Hindlimb muscle (tissue), 1 donor: ENCODE measurements around the gene ZHX3. TPM values are rescaled to one million over a fixed set of nuclear protein-coding genes. Genes with fewer than 3 reads are reported as not detected.

Experiments
- DNase-seq: peaks from one replicate; pipeline ENCODE4 v3.0.0-alpha.2; 2013
- polyA plus RNA-seq: library from polyadenylated mRNA; unstranded; fragments of 120-200 nt; gene quantifications from one replicate; pipeline ENCODE4 v1.2.1, GENCODE V29; 2013; ENCODE audit not compliant: insufficient read length

ZHX3 gene
- polyA plus RNA-seq, 1 donor = 9.2 TPM

DNA sequence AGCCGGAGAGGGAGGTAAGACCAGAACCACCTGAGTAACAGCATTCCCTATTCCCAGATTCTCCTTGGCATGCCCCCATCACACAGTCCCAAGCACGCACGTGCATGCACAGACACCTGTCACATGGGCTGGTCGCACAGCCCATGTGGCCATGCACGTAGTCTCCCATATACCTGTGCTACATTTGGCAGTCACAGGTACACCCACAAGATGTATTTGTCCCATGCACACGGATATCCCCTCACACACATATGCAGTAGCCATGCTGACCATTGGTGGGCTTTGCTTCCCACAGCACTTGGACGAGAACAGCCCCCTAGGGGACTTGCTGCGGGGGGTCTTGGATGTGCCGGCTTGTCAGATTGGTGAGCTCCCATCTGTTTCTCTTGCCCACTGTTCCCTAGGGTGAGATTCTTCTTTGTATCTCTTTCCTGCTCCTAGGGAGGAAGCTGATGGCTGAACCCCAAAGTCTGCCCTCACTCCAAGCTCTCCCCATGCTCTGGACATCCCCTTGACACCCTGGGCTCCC, 148.3 kb downstream of the ZHX3 start:
- DNase-seq = no peak

DNA sequence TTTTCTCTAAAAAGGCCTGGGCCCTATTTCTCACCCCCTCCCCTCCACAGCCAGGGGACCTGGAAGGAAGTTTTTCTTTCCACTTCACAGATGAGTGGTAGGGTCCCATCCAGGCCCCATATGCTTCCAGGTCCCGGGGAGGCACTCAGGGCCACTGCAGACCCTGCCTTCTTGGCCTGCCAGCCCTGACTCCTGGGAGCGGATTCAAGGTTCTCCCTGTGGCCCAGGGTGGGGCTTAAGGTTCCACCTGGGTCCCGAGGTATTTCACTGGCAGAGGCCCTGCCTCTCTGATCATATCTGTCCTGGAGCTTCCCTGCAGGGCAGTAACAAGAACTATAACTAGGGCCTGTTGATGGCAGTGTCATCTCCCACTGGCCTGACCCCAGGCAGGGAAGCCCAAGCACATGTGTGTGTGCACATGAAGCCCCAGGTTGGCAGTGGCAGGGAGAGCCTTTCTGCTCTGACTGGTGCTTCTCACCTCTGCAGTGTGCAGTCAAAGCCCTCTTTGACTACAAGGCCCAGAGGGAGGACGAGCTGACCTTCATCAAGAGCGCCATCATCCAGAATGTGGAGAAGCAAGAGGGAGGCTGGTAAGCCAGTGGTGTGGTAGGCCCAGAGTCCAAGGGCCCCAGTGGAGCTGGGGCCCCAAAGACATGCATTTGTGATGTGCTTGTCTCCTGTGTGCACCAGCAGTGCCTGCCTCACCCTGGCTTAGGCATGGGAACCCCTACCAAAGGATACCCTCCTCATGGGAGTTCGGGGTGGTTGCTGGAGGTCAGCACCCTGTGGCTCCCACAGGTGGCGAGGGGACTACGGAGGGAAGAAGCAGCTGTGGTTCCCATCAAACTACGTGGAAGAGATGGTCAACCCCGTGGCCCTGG, 149.0 kb downstream of the ZHX3 start:
- no peak for DNase-seq

DNA sequence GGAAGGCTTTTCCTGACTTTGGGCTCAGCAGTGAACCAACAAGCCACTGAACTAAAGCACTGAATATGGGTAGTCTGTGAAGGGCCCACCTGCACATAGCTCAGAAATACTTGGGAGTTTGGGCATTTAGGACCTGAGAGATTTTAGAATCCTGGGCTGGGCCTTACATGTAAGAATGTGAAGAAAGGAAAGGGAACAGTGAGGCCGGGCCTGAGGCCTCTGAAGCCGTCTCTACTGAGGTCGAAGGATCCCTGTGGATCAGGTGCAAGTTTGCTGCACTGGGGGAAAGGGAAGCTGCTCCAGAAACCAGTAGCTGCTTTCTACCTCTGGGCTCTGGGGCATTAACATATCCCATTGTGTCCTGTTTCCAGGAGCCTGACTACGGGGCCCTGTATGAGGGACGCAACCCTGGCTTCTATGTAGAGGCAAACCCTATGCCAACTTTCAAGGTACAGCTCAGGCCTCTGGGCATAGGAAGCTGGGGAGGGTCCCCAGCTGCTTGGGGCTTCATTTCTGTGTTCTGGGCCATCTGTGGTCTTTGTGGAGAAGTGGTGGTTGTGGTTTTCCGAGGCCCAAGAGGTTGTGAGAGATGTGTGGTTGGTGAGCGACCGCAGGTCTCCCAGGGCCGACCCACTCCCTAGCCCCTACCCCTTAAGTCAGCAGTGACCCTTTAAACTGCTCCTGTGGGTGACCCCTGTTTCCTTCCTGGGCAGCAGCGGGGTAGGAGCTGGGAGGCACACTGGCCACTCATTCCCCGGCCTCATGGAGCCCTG, 149.9 kb downstream of the ZHX3 start:
- DNase-seq = no peak

DNA sequence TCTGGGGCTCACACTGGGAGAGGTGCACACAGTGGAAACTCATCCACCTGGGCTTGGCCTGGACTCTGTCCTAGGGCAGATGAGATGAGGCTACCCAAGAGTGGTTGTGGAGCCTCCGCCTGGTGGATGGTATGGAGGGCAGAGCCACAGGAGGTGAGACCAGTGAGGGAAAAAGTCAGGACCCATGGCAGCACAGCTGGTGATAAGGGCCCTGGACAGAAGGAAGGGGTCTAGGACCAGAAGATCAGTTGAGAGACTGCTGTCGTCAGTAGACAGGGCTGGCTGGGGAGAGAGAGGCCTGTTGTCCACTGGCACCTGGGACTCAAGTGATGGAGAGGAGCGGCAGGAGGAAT, 150.4 kb downstream of the ZHX3 start:
- no peak for DNase-seq

DNA sequence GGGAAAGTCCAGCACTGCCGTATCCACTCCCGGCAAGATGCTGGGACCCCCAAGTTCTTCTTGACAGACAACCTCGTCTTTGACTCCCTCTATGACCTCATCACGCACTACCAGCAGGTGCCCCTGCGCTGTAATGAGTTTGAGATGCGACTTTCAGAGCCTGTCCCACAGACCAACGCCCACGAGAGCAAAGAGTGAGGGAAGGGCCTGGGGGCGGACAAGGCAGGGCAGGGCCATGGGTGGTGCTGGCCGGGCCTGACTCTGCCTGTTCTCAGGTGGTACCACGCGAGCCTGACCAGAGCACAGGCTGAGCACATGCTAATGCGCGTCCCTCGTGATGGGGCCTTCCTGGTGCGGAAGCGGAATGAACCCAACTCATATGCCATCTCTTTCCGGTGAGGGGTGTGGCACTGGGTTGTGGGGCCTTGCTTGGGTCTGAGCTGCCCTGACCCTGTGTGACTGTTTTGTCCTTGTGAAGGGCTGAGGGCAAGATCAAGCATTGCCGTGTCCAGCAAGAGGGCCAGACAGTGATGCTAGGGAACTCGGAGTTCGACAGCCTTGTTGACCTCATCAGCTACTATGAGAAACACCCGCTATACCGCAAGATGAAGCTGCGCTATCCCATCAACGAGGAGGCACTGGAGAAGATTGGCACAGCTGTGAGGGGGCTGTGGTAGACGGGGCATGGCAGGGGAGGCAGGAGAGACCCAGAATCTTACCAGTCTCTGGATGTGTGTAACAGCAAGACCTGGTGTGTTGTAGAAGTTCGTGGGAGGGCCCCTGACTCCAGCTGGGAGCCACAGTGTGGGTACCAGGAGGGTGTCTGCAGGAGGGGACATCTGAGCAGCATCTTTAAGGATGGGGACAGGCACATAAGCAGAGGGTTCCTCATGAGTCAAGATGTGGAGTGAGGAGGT, 151.1 kb downstream of the ZHX3 start:
- DNase-seq = no peak

DNA sequence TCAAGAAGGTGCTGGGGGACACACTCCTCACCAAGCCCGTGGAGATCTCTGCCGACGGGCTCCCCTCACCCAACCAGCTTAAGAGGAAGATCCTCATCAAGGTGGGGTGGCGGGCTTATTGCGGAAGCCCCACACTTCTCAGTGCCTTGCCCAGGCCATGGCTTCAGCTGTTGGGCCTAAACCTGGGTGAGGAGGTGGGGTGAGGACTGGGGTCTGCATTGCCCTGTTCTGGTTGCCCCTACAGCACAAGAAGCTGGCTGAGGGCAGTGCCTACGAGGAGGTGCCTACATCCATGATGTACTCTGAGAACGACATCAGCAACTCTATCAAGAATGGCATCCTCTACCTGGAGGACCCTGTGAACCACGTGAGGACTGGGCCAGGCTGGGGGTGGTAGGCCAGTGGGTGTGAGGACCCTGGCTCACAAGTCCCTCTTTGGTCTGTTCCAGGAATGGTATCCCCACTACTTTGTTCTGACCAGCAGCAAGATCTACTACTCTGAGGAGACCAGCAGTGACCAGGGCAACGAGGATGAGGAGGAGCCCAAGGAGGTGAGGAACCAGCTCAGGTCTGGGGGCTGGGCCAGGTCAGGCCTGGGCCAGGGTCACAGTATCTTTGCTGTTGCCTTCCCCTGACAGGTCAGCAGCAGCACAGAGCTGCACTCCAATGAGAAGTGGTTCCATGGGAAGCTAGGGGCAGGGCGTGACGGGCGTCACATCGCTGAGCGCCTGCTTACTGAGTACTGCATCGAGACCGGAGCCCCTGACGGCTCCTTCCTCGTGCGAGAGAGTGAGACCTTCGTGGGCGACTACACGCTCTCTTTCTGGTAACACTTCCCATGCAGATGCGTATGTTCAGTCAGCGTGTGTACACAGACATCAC, 152.3 kb downstream of the ZHX3 start:
- no peak for DNase-seq

DNA sequence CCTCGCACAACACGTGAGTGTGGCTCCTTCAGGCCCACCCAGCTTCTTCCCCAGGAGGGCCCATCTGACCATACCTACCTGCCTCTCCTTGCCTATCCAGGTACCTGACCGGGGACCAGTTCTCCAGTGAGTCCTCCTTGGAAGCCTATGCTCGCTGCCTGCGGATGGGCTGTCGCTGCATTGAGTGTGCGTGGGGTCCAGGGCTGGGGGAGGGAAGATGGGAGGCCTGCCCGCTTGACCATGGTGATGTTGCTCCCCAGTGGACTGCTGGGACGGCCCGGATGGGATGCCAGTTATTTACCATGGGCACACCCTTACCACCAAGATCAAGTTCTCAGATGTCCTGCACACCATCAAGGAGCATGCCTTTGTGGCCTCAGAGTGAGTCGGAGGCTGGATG, 153.7 kb downstream of the ZHX3 start:
- no peak for DNase-seq

DNA sequence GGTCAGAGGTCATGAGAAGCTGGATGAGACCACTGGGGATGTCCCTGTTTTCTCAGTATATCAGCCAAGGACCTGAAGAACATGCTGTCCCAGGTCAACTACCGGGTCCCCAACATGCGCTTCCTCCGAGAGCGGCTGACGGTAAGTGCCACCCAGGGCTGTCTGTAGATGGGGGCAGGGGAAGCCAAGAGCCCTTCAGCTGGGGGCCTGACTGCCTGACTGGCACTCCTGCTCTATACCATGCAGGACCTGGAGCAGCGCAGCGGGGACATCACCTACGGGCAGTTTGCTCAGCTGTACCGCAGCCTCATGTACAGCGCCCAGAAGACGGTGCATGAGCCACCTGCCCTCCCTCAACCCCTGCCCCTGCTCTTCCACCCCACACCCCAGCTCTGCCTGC, 155.1 kb downstream of the ZHX3 start:
- no peak for DNase-seq

DNA sequence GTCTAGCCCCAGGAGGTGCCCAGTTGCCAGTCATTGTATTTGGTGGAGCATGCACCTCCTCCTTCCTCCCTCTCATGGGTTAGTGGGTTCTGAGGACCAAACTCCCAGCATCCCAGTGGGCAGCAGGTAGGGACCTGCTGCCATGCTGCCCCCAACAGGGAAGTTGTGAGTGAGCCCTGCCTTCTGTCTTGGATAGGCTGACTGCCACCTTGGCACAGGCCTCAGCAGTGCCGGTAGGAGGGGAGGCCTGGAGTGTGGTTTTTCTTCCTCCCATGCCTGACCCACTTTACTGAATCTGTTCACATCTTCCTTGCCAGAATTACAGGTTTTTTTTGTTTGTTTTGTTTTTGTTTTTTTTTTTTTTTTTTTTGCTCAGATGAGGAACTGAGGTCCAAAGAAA, 155.6 kb downstream of the ZHX3 start:
- DNase-seq = no peak

DNA sequence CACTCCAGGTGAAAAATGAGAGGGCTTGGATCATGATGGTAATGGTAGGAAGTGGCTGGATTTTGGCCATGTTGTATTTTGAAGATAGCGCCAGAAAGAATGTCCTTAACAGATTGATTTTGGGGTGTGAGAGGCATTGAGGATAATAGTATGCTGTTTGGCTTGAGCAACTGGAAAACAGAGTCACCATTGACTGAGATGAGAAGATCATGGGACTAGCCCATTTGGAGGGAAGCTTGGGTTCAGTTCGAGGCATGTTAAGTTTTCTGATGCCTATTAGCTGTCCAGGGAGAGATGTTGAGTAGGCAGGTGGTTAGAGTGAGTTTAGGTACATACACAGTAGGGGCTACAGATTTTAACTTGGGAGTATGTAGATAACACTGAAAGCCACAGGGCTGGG, 156.8 kb downstream of the ZHX3 start:
- no peak for DNase-seq

DNA sequence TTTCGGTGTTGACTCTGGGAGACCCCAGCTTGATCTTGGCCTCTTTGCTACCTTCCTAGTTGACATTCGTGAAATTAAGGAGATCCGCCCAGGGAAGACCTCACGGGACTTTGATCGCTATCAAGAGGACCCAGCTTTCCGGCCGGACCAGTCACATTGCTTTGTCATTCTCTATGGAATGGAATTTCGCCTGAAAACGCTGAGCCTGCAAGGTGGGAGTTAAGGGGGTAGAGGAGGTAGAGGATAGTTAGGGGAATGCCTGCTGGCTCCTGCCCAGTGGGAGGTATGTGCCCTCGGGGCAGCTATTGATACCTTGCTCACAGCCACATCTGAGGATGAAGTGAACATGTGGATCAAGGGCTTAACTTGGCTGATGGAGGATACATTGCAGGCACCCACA, 158.0 kb downstream of the ZHX3 start:
- DNase-seq = no peak

DNA sequence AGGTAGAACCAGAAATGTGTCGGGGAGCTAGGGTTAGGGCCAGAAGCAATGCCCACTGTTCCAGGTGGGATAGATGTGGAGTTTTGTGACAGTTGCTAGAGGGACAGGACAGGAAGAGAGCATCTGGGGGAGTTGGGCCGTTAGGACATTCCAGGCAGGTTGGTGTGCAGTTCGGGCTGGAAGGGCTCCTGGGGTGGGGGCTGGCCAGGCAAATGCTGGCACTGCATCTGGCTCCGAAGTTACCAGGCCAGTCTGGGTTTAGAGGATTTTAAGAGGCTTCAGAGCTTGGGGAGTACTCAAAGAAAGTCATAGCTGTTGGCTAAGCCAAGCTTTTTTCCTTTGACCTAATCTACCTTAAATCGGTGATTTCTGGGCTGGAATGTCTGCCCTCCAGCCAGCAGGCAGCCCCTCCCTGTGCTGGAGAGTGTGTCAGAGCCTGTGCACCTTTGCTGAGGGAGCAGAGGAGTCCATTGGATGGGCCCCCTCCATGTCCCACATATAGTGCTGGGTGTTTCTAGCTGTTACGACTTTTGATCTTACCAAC, 159.4 kb downstream of the ZHX3 start:
- DNase-seq = no peak

DNA sequence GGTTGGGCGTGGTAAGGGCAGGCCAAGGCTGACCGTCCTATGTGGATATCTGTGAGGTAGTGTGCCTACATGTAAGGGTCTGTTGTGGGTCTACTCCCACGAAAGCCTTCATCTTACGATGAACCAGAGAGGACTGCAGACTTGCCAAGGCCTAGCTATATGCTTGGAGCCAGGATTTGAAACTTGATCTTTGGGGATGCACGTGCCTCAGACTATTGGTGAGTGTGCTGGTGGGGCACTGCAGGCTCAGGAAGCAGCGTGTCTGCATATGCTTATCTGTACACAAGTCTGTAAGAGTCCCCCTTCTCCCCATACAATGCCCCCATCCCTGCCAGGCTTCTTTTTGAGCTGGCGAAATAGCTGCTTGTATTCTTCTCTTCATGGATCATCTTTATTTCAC, 162.3 kb downstream of the ZHX3 start:
- DNase-seq = no peak

DNA sequence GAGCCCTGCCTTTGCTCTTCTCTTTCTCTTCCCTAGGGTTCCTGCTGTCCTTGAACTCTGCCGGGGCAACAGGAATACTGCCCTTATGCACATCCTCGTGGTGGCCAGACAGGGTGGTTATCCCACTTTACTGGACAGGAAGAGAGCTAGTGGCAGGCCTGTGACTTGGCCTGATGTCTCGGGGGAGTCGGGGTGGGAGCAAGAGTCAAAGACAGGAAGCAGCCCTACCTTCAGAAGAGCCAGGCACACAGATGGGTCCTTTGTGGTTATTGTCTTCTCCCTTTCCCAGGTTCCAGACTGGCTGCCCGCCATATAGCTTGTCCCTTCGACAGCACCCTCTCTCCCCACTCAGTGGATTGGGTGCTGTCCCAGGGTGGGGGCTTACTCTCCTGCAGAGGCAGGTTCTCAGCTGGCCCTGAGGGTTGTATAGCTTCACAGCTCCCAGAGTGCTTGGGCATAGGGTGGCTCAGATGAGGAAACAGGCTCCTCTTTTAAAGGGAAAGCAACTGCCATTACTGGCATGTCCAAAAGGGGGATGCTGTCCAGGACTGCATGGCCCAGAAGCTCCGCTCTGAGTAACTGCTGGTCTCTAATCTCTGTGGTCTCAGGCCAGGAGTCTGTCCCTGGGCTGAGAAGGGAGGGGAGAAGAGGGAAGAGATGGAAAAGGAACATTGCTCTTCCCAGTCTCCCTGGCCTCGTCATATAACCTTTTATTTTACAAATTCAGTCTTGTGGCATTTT, 162.9 kb downstream of the ZHX3 start:
- DNase-seq = no peak

DNA sequence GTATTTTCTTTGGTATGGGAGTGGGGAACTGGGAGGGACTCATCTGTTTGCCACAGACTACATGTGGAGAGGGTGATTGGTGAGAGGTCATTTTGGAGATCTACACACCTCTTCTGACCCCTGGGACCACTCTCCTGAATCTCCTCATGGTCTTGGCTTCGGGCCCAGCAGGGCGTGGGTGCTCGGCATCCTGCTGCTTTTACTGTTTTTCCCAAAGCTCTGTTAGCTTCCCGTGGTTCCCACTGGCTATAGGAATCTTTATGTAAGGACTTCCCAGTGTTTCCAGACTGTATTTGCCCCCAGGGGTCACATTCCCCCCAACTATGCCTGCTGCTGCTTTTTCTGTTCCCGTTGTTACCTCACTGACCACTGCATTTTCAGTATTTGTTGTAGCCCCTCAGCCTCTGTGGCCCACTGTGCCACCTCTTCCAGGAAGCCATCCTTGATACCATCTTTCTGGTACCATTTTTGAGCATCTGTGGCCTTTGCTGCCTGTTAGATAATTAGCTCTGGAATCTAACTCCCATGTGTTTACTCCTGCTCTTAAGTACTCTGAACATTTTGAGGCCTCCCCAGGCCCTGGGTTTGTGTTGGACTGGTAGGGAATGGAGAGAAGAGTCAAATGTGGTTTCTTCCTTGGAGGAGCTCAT, 165.3 kb downstream of the ZHX3 start:
- DNase-seq = no peak

DNA sequence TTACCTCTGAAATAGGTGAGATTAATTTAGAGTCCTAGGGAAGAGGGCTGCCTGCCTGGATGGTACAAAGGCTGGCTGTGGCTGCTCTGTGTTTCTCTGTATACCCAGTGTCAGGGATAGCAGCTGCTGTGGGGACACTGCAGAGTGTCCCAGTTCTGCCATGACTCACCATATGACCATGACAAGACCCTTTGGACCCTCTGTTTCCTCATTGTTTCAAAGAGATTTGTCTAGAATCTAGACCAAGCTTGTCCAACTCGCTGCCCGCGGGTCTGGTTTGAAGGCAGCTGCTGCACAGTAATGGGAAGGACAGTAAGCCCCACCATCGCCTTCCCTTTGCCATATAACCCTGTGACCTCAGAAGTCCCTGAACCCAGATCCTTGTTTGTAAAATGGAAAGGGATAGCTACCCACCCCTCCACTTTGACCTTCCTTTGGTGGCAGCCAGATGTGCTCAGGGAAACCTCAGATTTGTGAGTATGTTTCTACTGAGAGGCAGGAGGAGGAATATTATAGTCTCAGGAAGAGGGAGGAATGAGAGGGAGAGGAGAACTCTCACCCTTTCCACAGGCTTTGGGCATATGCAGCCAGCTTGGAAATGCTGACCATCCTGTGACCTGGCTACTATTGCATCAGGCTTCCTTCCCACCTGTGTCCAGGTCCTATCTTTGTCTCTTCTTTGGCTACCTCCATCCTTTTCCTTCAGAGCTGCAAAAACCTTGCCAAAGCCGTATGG, 166.2 kb downstream of the ZHX3 start:
- no peak for DNase-seq

DNA sequence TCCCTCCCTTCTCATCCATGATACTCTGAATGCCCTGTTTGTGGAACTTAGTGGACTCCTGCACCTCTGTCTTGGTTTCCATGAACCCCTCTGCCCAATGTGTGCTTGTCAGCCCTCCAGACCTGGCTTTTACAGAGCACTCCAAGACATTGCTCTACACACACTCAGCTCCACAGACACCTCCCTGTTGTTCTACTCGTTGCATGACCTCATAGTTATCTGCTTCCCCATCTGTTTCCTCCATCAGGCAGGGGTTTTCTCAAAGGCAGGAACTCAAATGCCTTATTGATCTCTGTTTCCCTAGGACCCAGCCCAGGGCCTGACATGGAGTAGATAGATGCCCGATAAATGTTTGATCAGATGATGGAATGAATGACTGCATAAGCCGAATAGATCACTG, 166.9 kb downstream of the ZHX3 start:
- no peak for DNase-seq

DNA sequence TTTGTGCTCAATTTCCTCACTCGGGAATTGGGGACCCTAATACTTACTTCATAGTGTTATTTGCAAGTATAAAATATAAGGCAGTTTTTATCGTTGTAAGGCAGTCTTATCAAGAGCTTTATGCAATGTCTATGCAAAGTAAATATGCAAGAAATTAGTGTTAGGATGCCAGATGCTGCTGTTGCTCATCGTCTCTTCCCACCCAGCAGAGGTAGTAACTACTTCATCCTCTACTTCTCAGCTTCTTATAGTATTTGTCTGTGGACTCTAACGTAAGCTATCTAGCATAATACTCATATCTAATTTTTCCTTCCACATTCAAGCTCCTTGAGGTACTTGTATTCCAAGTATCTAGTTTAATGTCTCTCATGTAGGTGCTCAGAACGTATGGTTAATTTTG, 168.6 kb downstream of the ZHX3 start:
- no peak for DNase-seq

DNA sequence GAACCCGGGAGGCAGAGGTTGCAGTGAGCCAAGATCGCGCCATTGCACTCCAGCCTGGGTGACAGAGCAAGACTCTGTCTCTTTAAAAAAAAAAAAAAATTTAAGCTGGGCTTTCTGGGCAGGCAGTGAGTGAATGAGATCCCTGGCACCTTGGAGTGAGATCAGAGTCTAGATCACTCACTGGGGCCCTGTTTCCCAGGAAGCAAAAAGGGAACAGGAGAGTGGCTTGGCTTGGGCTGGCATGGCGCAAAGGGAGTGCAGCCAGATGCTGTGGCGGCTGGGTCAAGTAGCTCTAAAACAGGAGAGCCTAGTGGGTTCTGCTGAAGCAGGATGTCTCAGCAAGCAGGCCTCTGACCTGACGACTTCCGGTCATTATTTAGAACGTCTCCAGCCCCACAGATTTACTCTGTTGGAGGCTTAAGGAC, 169.8 kb downstream of the ZHX3 start:
- DNase-seq = no peak
